ENCODE measurements around the gene KLB. TPM values are rescaled to one million over a fixed set of nuclear protein-coding genes. Genes with fewer than 3 reads are reported as not detected.
"Not testable (repeated sequence)": the region's sequence is repeated elsewhere in the genome, so short reads cannot be mapped to it uniquely, and the experiment has no call there.

KLB gene
- polyA plus RNA-seq, 1 donor from 2014 or later = not detected

GRCh38 chr4:39422247-39422646 lies 15.5 kb downstream of the KLB start:
- H3K9me3 ChIP-seq (ENCODE audit: low read length) = no peaks in the 10 kb centered on the region
- no peaks in the 10 kb centered on the region for H3K79me2 ChIP-seq (replicated peaks; ENCODE audit: insufficient read depth, low read length)
- H3K27me3 ChIP-seq (ENCODE audit: insufficient read depth, low read depth, low read length) = no peaks in the 10 kb centered on the region
- no peak overlapping the region for H3K4me2 ChIP-seq (ENCODE audit: low read length)
- no peaks in the 10 kb centered on the region for H3F3A ChIP-seq (ENCODE audit: insufficient read depth, low read length, poor library complexity, severe bottlenecking)
- no peak overlapping the region for H3K27ac ChIP-seq (ENCODE audit: low read length)
- TF ChIP-seq RAD21 (conservative IDR thresholded peaks at IDR 0.05) (no peak), CTCF (IDR thresholded peaks at IDR 0.05; ENCODE audit: poor library complexity, severe bottlenecking) (no peak), MXI1 (conservative IDR thresholded peaks at IDR 0.05; ENCODE audit: poor library complexity, severe bottlenecking) (no peak), REST (IDR thresholded peaks at IDR 0.05; ENCODE audit: borderline replicate concordance) (no peak), EP300 (conservative IDR thresholded peaks at IDR 0.05; ENCODE audit: poor library complexity, severe bottlenecking) (no peak), EZH2 (IDR thresholded peaks at IDR 0.05; ENCODE audit: borderline replicate concordance, insufficient read depth, low read length, poor library complexity, severe bottlenecking) (no peak), POLR2AphosphoS5 (IDR thresholded peaks at IDR 0.05) (no peak), TAF1 (IDR thresholded peaks at IDR 0.05; ENCODE audit: low read depth) (no peak), SMC3 (conservative IDR thresholded peaks at IDR 0.05; ENCODE audit: poor library complexity) (no peak)
- H2AFZ ChIP-seq (ENCODE audit: low read depth, low read length) = no peak overlapping the region
- no peak overlapping the region for H3K4me3 ChIP-seq (ENCODE audit: low read length)
- H3K9ac ChIP-seq (ENCODE audit: low read length) = no peak overlapping the region
- no peaks in the 10 kb centered on the region for H3K9me2 ChIP-seq (ENCODE audit: insufficient read depth, low read length)
- no peaks in the 10 kb centered on the region for H4K20me1 ChIP-seq (ENCODE audit: insufficient read depth)
- no peaks in the 10 kb centered on the region for H3K36me3 ChIP-seq (ENCODE audit: insufficient read depth, low read length)

GRCh38 chr4:39425297-39425696 lies 18.6 kb downstream of the KLB start:
- not testable (repeated sequence) for H3K27ac ChIP-seq (ENCODE audit: low read length); H3K4me3 ChIP-seq (ENCODE audit: low read length); H3K79me2 ChIP-seq (replicated peaks; ENCODE audit: insufficient read depth, low read length); H3K9ac ChIP-seq (ENCODE audit: low read length); H3K27me3 ChIP-seq (ENCODE audit: insufficient read depth, low read depth, low read length); H3K9me3 ChIP-seq (ENCODE audit: low read length); H3F3A ChIP-seq (ENCODE audit: insufficient read depth, low read length, poor library complexity, severe bottlenecking); H2AFZ ChIP-seq (ENCODE audit: low read depth, low read length); H3K9me2 ChIP-seq (ENCODE audit: insufficient read depth, low read length); H3K36me3 ChIP-seq (ENCODE audit: insufficient read depth, low read length); H3K4me2 ChIP-seq (ENCODE audit: low read length); H4K20me1 ChIP-seq (ENCODE audit: insufficient read depth)

GRCh38 chr4:39426728-39427127 lies 20.0 kb downstream of the KLB start:
- H3F3A ChIP-seq (ENCODE audit: insufficient read depth, low read length, poor library complexity, severe bottlenecking) = no peaks in the 10 kb centered on the region
- H3K9me2 ChIP-seq (ENCODE audit: insufficient read depth, low read length) = no peaks in the 10 kb centered on the region
- no peaks in the 10 kb centered on the region for H3K36me3 ChIP-seq (ENCODE audit: insufficient read depth, low read length)
- H3K4me2 ChIP-seq (ENCODE audit: low read length) = no peak overlapping the region
- H3K9ac ChIP-seq (ENCODE audit: low read length) = no peak overlapping the region
- no peaks in the 10 kb centered on the region for H4K20me1 ChIP-seq (ENCODE audit: insufficient read depth)
- H3K4me3 ChIP-seq (ENCODE audit: low read length) = no peak overlapping the region
- H3K27me3 ChIP-seq (ENCODE audit: insufficient read depth, low read depth, low read length) = no peaks in the 10 kb centered on the region
- no peak overlapping the region for H2AFZ ChIP-seq (ENCODE audit: low read depth, low read length)
- TF ChIP-seq CTCF (IDR thresholded peaks at IDR 0.05; ENCODE audit: poor library complexity, severe bottlenecking) (no peak), SMC3 (conservative IDR thresholded peaks at IDR 0.05; ENCODE audit: poor library complexity) (no peak), TAF1 (IDR thresholded peaks at IDR 0.05; ENCODE audit: low read depth) (no peak), RAD21 (conservative IDR thresholded peaks at IDR 0.05) (no peak), EZH2 (IDR thresholded peaks at IDR 0.05; ENCODE audit: borderline replicate concordance, insufficient read depth, low read length, poor library complexity, severe bottlenecking) (no peak), REST (IDR thresholded peaks at IDR 0.05; ENCODE audit: borderline replicate concordance) (no peak), EP300 (conservative IDR thresholded peaks at IDR 0.05; ENCODE audit: poor library complexity, severe bottlenecking) (no peak), MXI1 (conservative IDR thresholded peaks at IDR 0.05; ENCODE audit: poor library complexity, severe bottlenecking) (no peak), POLR2AphosphoS5 (IDR thresholded peaks at IDR 0.05) (no peak)
- H3K9me3 ChIP-seq (ENCODE audit: low read length) = no peaks in the 10 kb centered on the region
- H3K79me2 ChIP-seq (replicated peaks; ENCODE audit: insufficient read depth, low read length) = no peaks in the 10 kb centered on the region
- no peak overlapping the region for H3K27ac ChIP-seq (ENCODE audit: low read length)
